Measurements from ENCODE around the gene HES7. TPM values are rescaled to one million over a fixed set of nuclear protein-coding genes. Genes with fewer than 3 reads are reported as not detected.

The HES7 gene
- total and polyA plus RNA-seq, 3 experiments from 2014 or later = 1.6 to 1.8 TPM; not detected in 1

- Histone ChIP-seq H3K27me3 (ENCODE audit: insufficient read depth, low read length, poor library complexity, severe bottlenecking) (no peaks in the 10 kb centered on the region), H3K27ac (ENCODE audit: low read depth, low read length) (no peak overlapping the region), H3K4me3 (ENCODE audit: low read length) (no peak overlapping the region), H3K36me3 (ENCODE audit: insufficient read depth, low read length) (no peaks in the 10 kb centered on the region), H3K4me1 (ENCODE audit: insufficient read depth, low read length) (no peaks in the 10 kb centered on the region), H3K9me3 (ENCODE audit: low read length) (no peaks in the 10 kb centered on the region)
- H3K27ac Mint-ChIP-seq = peak overlapping the region in 1 of 8 donors; percentile 1
- CTCF ChIA-PET = interaction anchor here (1.4 to 3.9 kb wide), 5 partner anchors 10 to 45 kb away, joined by 3 to 16 read pairs (median 8); no protein-coding TSS in a partner anchor
- no peaks in the 10 kb centered on the region for H3K36me3 Mint-ChIP-seq
- POLR2A ChIA-PET = interaction anchor here (0.7 kb wide), 1 partner anchor 13 kb away, joined by 3 read pairs; the partner anchor contains the start of gene ALOXE3
- no peaks in the 10 kb centered on the region for H3K9me3 Mint-ChIP-seq
- DNase-seq = no peak
- peaks cover 0 to 8% of the 10 kb centered on the region in 2 donors for H3K27me3 Mint-ChIP-seq
- H3K4me3 Mint-ChIP-seq = no peak overlapping the region
- no peaks in the 10 kb centered on the region for H3K4me1 Mint-ChIP-seq
These were observed 19.0 kb downstream of the HES7 start for GRCh38 chr17:8104911-8105310.

- H3K4me3 ChIP-seq (ENCODE audit: low read length) = no peak overlapping the region
- H3K27ac Mint-ChIP-seq = no peak overlapping the region
- H3K9me3 ChIP-seq (ENCODE audit: low read length) = no peaks in the 10 kb centered on the region
- H3K4me3 Mint-ChIP-seq = no peak overlapping the region
- no peaks in the 10 kb centered on the region for H3K36me3 ChIP-seq (ENCODE audit: insufficient read depth, low read length)
- no peaks in the 10 kb centered on the region for H3K27me3 ChIP-seq (ENCODE audit: insufficient read depth, low read length, poor library complexity, severe bottlenecking)
- H3K4me1 Mint-ChIP-seq = no peaks in the 10 kb centered on the region
- peaks cover 0 to 8% of the 10 kb centered on the region in 2 donors for H3K27me3 Mint-ChIP-seq
- DNase-seq = no peak
- H3K27ac ChIP-seq (ENCODE audit: low read depth, low read length) = no peak overlapping the region
- H3K36me3 Mint-ChIP-seq = no peaks in the 10 kb centered on the region
- H3K4me1 ChIP-seq (ENCODE audit: insufficient read depth, low read length) = no peaks in the 10 kb centered on the region
- CTCF ChIA-PET = interaction anchor here (0.7 to 3.9 kb wide), 4 partner anchors 10 to 30 kb away, joined by 3 to 16 read pairs (median 8); no protein-coding TSS in a partner anchor
- POLR2A ChIA-PET = no interaction called here
- no peaks in the 10 kb centered on the region for H3K9me3 Mint-ChIP-seq
These were observed 20.4 kb downstream of the HES7 start for GRCh38 chr17:8103549-8103948.

- H3K9me3 ChIP-seq (ENCODE audit: low read length) = no peaks in the 10 kb centered on the region
- no peak overlapping the region for H3K4me3 Mint-ChIP-seq
- H3K4me1 Mint-ChIP-seq = no peaks in the 10 kb centered on the region
- peaks cover 3 to 6% of the 10 kb centered on the region in 2 donors for H3K27me3 Mint-ChIP-seq
- ChIA-PET POLR2A (no interaction called here), CTCF (interaction anchor here (1.0 to 2.3 kb wide), 8 partner anchors 8 to 42 kb away, joined by 3 to 13 read pairs (median 6); partner anchors contain the start of gene ALOXE3)
- H3K9me3 Mint-ChIP-seq = no peaks in the 10 kb centered on the region
- DNase-seq = no peak
- no peak overlapping the region for H3K27ac ChIP-seq (ENCODE audit: low read depth, low read length)
- H3K4me1 ChIP-seq (ENCODE audit: insufficient read depth, low read length) = no peaks in the 10 kb centered on the region
- no peaks in the 10 kb centered on the region for H3K36me3 ChIP-seq (ENCODE audit: insufficient read depth, low read length)
- no peak overlapping the region for H3K4me3 ChIP-seq (ENCODE audit: low read length)
- H3K27ac Mint-ChIP-seq = no peak overlapping the region
- H3K36me3 Mint-ChIP-seq = no peaks in the 10 kb centered on the region
- H3K27me3 ChIP-seq (ENCODE audit: insufficient read depth, low read length, poor library complexity, severe bottlenecking) = no peaks in the 10 kb centered on the region
These were observed 22.2 kb downstream of the HES7 start for GRCh38 chr17:8101721-8102120.

GRCh38 chr17:8100763-8101162 lies 23.1 kb downstream of the HES7 start:
- Histone ChIP-seq H3K27me3 (ENCODE audit: insufficient read depth, low read length, poor library complexity, severe bottlenecking) (no peaks in the 10 kb centered on the region), H3K4me3 (ENCODE audit: low read length) (no peak overlapping the region), H3K9me3 (ENCODE audit: low read length) (no peaks in the 10 kb centered on the region), H3K27ac (ENCODE audit: low read depth, low read length) (no peak overlapping the region), H3K36me3 (ENCODE audit: insufficient read depth, low read length) (no peaks in the 10 kb centered on the region), H3K4me1 (ENCODE audit: insufficient read depth, low read length) (no peaks in the 10 kb centered on the region)
- no peak for DNase-seq
- POLR2A ChIA-PET = no interaction called here
- CTCF ChIA-PET = interaction anchor here (0.7 to 2.3 kb wide), 6 partner anchors 10 to 41 kb away, joined by 3 to 13 read pairs (median 5); partner anchors contain the start of gene ALOXE3
- H3K36me3 Mint-ChIP-seq = no peaks in the 10 kb centered on the region
- H3K27ac Mint-ChIP-seq = no peak overlapping the region
- H3K4me1 Mint-ChIP-seq = no peaks in the 10 kb centered on the region
- H3K9me3 Mint-ChIP-seq = no peaks in the 10 kb centered on the region
- no peak overlapping the region for H3K4me3 Mint-ChIP-seq
- peaks cover 1 to 9% of the 10 kb centered on the region in 2 donors for H3K27me3 Mint-ChIP-seq

- no peaks in the 10 kb centered on the region for H3K4me1 Mint-ChIP-seq
- POLR2A ChIA-PET = no interaction called here
- H3K27me3 ChIP-seq (ENCODE audit: insufficient read depth, low read length, poor library complexity, severe bottlenecking) = no peaks in the 10 kb centered on the region
- H3K9me3 Mint-ChIP-seq = no peaks in the 10 kb centered on the region
- H3K36me3 Mint-ChIP-seq = no peaks in the 10 kb centered on the region
- H3K36me3 ChIP-seq (ENCODE audit: insufficient read depth, low read length) = no peaks in the 10 kb centered on the region
- H3K9me3 ChIP-seq (ENCODE audit: low read length) = no peaks in the 10 kb centered on the region
- H3K27me3 Mint-ChIP-seq = peaks cover 1 to 9% of the 10 kb centered on the region in 2 donors
- no peak overlapping the region for H3K27ac ChIP-seq (ENCODE audit: low read depth, low read length)
- CTCF ChIA-PET = interaction anchor here (2.1 to 2.3 kb wide), 2 partner anchors 10 to 18 kb away, joined by 11 to 13 read pairs; partner anchors contain the start of gene ALOXE3
- H3K27ac Mint-ChIP-seq = no peak overlapping the region
- no peak overlapping the region for H3K4me3 Mint-ChIP-seq
- H3K4me1 ChIP-seq (ENCODE audit: insufficient read depth, low read length) = no peaks in the 10 kb centered on the region
- H3K4me3 ChIP-seq (ENCODE audit: low read length) = no peak overlapping the region
- DNase-seq = no peak
These were observed 23.8 kb downstream of the HES7 start for GRCh38 chr17:8100111-8100510.

GRCh38 chr17:8096541-8096940 lies 27.4 kb downstream of the HES7 start:
- Histone ChIP-seq H3K4me3 (ENCODE audit: low read length) (no peak overlapping the region), H3K36me3 (ENCODE audit: insufficient read depth, low read length) (no peaks in the 10 kb centered on the region), H3K27ac (ENCODE audit: low read depth, low read length) (no peak overlapping the region), H3K9me3 (ENCODE audit: low read length) (no peaks in the 10 kb centered on the region), H3K4me1 (ENCODE audit: insufficient read depth, low read length) (peaks cover 4% of the 10 kb centered on the region), H3K27me3 (ENCODE audit: insufficient read depth, low read length, poor library complexity, severe bottlenecking) (no peaks in the 10 kb centered on the region)
- Mint-ChIP-seq H3K4me3 (no peak overlapping the region), H3K9me3 (no peaks in the 10 kb centered on the region), H3K27me3 (peaks cover 8 to 19% of the 10 kb centered on the region in 2 donors), H3K27ac (no peak overlapping the region), H3K36me3 (no peaks in the 10 kb centered on the region), H3K4me1 (peaks cover 6 to 7% (median 7%) of the 10 kb centered on the region in 3 donors)
- no peak for DNase-seq
- CTCF ChIA-PET = interaction anchor here (0.9 to 1.4 kb wide), 3 partner anchors 14 to 23 kb away, joined by 3 to 6 read pairs (median 3); no protein-coding TSS in a partner anchor
- POLR2A ChIA-PET = no interaction called here

GRCh38 chr17:8095361-8095760 lies 28.5 kb downstream of the HES7 start:
- Mint-ChIP-seq H3K36me3 (no peaks in the 10 kb centered on the region), H3K9me3 (no peaks in the 10 kb centered on the region), H3K27ac (no peak overlapping the region), H3K27me3 (peaks cover 10 to 30% of the 10 kb centered on the region in 2 donors), H3K4me3 (no peak overlapping the region), H3K4me1 (peaks cover 6 to 7% (median 7%) of the 10 kb centered on the region in 3 donors)
- H3K9me3 ChIP-seq (ENCODE audit: low read length) = no peaks in the 10 kb centered on the region
- no peak for DNase-seq
- peaks cover 4% of the 10 kb centered on the region for H3K4me1 ChIP-seq (ENCODE audit: insufficient read depth, low read length)
- CTCF ChIA-PET = interaction anchor here (1.1 to 3.1 kb wide), 3 partner anchors 10 to 62 kb away, joined by 3 to 16 read pairs (median 3); no protein-coding TSS in a partner anchor
- no peaks in the 10 kb centered on the region for H3K27me3 ChIP-seq (ENCODE audit: insufficient read depth, low read length, poor library complexity, severe bottlenecking)
- H3K36me3 ChIP-seq (ENCODE audit: insufficient read depth, low read length) = no peaks in the 10 kb centered on the region
- POLR2A ChIA-PET = no interaction called here
- H3K27ac ChIP-seq (ENCODE audit: low read depth, low read length) = no peak overlapping the region
- H3K4me3 ChIP-seq (ENCODE audit: low read length) = no peak overlapping the region

GRCh38 chr17:8091033-8091687 lies 32.7 kb downstream of the HES7 start:
- no peak overlapping the region for H3K4me3 ChIP-seq (ENCODE audit: low read length)
- H3K9me3 Mint-ChIP-seq = no peaks in the 10 kb centered on the region

More at GRCh38 chr17:8091033-8091687, 32.7 kb downstream of the HES7 start:
- Mint-ChIP-seq H3K27me3 (peaks cover 25 to 42% of the 10 kb centered on the region in 2 donors), H3K36me3 (no peaks in the 10 kb centered on the region), H3K4me1 (peaks cover 6 to 7% (median 7%) of the 10 kb centered on the region in 3 donors), H3K4me3 (no peak overlapping the region), H3K27ac (no peak overlapping the region)
- POLR2A ChIA-PET = interaction anchor here (1.3 kb wide), 1 partner anchor 28 kb away, joined by 4 read pairs; no protein-coding TSS in a partner anchor
- no peak for DNase-seq
- CTCF ChIA-PET = interaction anchor here (1.0 to 9.6 kb wide), 8 partner anchors 10 to 210 kb away, joined by 3 to 97 read pairs (median 14); partner anchors contain the start of gene ALOXE3
- no peaks in the 10 kb centered on the region for H3K36me3 ChIP-seq (ENCODE audit: insufficient read depth, low read length)
- peaks cover 5% of the 10 kb centered on the region for H3K27me3 ChIP-seq (ENCODE audit: insufficient read depth, low read length, poor library complexity, severe bottlenecking)
- H3K27ac ChIP-seq (ENCODE audit: low read depth, low read length) = no peak overlapping the region
- H3K4me1 ChIP-seq (ENCODE audit: insufficient read depth, low read length) = peaks cover 4% of the 10 kb centered on the region
- H3K9me3 ChIP-seq (ENCODE audit: low read length) = no peaks in the 10 kb centered on the region
